GM10248 (cell line): ENCODE data around the gene CTDSPL.

Experiments
- CTCF ChIA-PET: fragments of 300-600 bp; sonication (Branson Sonifier 250); formaldehyde crosslinking; extraction: SDS; loops from one replicate; lab custom pipeline; 2021; ENCODE audit warnings: antibody characterized with exemption; lab: Yijun Ruan, JAX
- POLR2A ChIA-PET: fragments of 350-650 bp; sonication (Branson Sonifier 250); formaldehyde crosslinking; extraction: SDS; loops from one replicate; lab custom pipeline; 2020; ENCODE audit warnings: antibody characterized with exemption; lab: Yijun Ruan, JAX
- DNase-seq: peaks from one replicate; pipeline ENCODE4 v3.0.0; 2012; ENCODE audit errors: extremely low spot score
- CTCF ChIP-seq: IDR thresholded peaks from 2 replicates; pipeline ENCODE4 v1.5.1; 2012; ENCODE audit warnings: mild to moderate bottlenecking, low read depth; ENCODE audit errors: extremely low read depth, missing control alignments, control extremely low read depth

CTDSPL gene

GRCh38 chr3:38004415-38005075 is 142.9 kb downstream of the CTDSPL start:
- peak; percentile 75 for TF ChIP-seq CTCF
- ChIA-PET CTCF (interaction anchor here (0.6 to 4.2 kb wide), 22 partner anchors 8 to 150 kb away, joined by 3 to 42 read pairs (median 4); partner anchors contain the start of genes ACAA1 and DLEC1), POLR2A (no interaction called here)
- DNase-seq: no peak

- no peak for DNase-seq
- no peak for TF ChIP-seq CTCF
- CTCF ChIA-PET: interaction anchor here (0.9 to 4.2 kb wide), 5 partner anchors 8 to 150 kb away, joined by 3 to 13 read pairs (median 7); no protein-coding TSS in a partner anchor
- POLR2A ChIA-PET: interaction anchor here (0.6 kb wide), 1 partner anchor 529 kb away, joined by 3 read pairs; no protein-coding TSS in a partner anchor
Measured at GRCh38 chr3:38005076-38006020, 143.7 kb downstream of the CTDSPL start.

- no peak for DNase-seq
- ChIA-PET CTCF (interaction anchor here (1.4 to 1.5 kb wide), 2 partner anchors 31 to 149 kb away, joined by 3 to 5 read pairs; no protein-coding TSS in a partner anchor), POLR2A (interaction anchor here (0.6 kb wide), 1 partner anchor 528 kb away, joined by 3 read pairs; no protein-coding TSS in a partner anchor)
- no peak for TF ChIP-seq CTCF
Measured at GRCh38 chr3:38006031-38006430, 144.4 kb downstream of the CTDSPL start.

- DNase-seq: no peak
- no peak for TF ChIP-seq CTCF
- ChIA-PET CTCF (interaction anchor here (1.4 kb wide), 1 partner anchor 32 kb away, joined by 5 read pairs; no protein-coding TSS in a partner anchor), POLR2A (no interaction called here)
Measured at GRCh38 chr3:38006445-38006995, 144.8 kb downstream of the CTDSPL start.

- CTCF ChIA-PET: no interaction called here
- no peak for TF ChIP-seq CTCF
- DNase-seq: no peak
- POLR2A ChIA-PET: no interaction called here
Measured at GRCh38 chr3:38007754-38008090, 146.0 kb downstream of the CTDSPL start.

GRCh38 chr3:38008191-38008701 is 146.6 kb downstream of the CTDSPL start:
- POLR2A ChIA-PET: no interaction called here
- no peak for TF ChIP-seq CTCF
- CTCF ChIA-PET: interaction anchor here (1.1 to 1.8 kb wide), 2 partner anchors 11 to 41 kb away, joined by 3 to 5 read pairs; no protein-coding TSS in a partner anchor
- no peak for DNase-seq
